Measurements from ENCODE around the gene ACTR3C.
A peak's percentile ranks its signal among the peaks of the same experiment; 100 is the strongest.

ACTR3C gene

GRCh38 chr7:150322833-150323681 lies at the start of gene ACTR3C, which contains the start of gene LRRC61:
Gene ACTR3C, minus strand, starts transcription at chr7:150323545. Its CDS starts 28,249 bp downstream, at chr7:150295296.
Gene LRRC61, plus strand, starts transcription at chr7:150323355. Its CDS starts 13,507 bp downstream, at chr7:150336862.
- no peak for FAIRE-seq
- DNase-seq (ENCODE audit: low spot score) = no peak

GRCh38 chr7:150372271-150373048 lies 49.1 kb upstream of the ACTR3C start:
- no peak for DNase-seq (ENCODE audit: low spot score)
- no peak for FAIRE-seq

GRCh38 chr7:150371996-150372270 lies 48.6 kb upstream of the ACTR3C start:
- FAIRE-seq (no peak), DNase-seq (ENCODE audit: low spot score) (no peak)

DNA sequence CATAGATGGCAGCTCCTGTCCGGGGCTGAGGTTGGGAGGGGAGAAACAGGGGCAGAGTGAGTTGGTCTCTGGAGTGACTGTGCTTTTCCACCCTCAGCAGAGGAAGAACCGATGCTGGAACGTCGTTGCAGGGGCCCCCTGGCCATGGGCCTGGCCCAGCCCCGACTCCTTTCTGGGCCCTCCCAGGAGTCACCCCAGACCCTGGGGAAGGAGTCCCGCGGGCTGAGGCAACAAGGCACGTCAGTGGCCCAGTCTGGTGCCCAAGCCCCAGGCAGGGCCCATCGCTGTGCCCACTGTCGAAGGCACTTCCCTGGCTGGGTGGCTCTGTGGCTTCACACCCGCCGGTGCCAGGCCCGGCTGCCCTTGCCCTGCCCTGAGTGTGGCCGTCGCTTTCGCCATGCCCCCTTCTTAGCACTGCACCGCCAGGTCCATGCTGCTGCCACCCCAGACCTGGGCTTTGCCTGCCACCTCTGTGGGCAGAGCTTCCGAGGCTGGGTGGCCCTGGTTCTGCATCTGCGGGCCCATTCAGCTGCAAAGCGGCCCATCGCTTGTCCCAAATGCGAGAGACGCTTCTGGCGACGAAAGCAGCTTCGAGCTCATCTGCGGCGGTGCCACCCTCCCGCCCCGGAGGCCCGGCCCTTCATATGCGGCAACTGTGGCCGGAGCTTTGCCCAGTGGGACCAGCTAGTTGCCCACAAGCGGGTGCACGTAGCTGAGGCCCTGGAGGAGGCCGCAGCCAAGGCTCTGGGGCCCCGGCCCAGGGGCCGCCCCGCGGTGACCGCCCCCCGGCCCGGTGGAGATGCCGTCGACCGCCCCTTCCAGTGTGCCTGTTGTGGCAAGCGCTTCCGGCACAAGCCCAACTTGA lies 48.0 kb upstream of the ACTR3C start:
- no peak for DNase-seq (ENCODE audit: low spot score)
- no peak for FAIRE-seq

- no peak for FAIRE-seq
Observed at GRCh38 chr7:150370612-150371071, 47.3 kb upstream of the ACTR3C start.

GRCh38 chr7:150369748-150370501 lies 46.6 kb upstream of the ACTR3C start:
- DNase-seq (ENCODE audit: low spot score) (no peak), FAIRE-seq (no peak)

More at GRCh38 chr7:150370612-150371071, 47.3 kb upstream of the ACTR3C start:
- DNase-seq (ENCODE audit: low spot score) = no peak

DNA sequence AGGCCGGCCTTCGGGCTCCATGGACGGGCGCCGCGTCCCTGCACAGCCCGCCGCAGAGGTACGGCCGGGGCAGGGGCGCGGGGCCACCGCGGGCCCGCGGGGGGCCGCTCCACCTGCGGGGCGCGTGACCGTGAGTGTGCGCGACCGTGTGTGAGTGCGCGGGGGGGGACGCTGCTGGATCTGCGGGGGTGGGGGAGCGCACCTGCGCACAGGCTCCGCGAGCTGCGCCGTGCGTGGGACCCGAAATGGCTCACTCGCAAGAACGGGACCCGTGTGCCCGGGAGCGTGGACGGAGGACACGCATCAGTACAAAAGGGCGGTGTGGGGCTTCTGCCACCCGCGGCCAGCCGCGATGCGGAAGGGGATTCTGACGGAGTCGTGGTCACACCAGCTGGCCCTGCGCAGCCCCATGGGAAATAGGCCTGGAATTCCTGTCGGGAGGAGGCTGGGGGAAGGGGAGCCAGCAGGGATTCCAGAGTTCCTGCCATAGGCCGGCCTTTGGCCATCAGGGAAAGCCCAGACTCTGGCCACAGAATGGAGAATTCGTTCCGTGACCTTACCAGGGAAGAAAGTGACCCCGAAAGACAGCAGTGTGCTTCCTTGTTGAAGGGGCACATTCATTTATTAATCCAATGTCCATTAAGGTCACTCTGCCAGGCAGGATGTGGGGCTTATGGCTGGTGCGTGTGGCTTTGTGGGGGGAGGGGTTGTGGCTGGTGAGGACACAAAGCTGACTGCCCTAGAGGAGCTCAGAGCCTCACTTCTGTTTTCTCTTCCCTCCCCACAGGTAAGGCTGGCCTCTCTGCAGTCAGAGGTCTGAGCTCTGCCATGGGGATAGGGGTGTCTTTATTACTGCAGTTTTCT lies 45.8 kb upstream of the ACTR3C start:
- DNase-seq (ENCODE audit: low spot score) (peak; percentile 18), FAIRE-seq (no peak)

DNA sequence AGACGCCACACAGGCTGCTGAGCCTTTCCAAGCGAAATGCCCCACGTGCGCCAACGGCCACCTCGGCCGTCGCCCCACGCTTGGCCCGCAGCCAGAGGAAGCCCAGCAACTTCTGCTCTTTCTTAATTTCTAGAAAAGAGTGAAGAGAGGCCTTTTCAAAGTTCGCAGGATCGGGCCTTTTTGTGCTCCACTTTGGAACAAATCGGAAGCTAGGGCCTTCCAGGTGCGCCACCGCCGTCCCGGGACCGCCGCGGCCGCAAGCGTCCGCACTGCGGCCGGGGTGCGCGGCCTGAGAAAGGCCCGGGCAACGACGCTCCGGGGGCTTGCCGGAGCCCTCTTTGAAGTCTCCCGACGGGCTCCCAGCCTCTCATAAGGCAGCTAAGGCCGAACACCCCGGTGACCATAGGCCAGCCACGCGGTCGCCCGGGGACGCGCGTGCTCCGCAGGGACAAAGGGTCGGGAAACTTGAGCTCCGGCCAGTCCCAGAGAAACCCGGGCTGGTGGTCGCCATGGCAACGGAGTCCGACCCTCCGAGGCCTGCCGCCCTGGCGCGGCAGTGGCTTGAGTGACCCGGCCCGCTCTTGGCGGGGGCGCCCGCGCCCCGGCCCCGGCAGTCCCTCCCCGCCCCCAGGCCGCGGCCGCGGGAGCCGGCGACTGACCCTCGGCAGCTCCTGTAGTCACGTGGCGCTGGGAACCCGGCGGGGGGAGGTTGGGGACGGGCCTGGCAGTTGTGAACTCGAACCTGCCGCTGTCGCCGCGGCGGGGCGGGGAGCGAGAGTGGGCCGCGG lies 44.9 kb upstream of the ACTR3C start, which contains the start of gene REPIN1:
Gene REPIN1, plus strand, starts transcription at position 727 of the 788 bp plus-strand sequence. CDS start 890 bp downstream, outside the sequence.
- DNase-seq (ENCODE audit: low spot score) = peak; percentile 63
- no peak for FAIRE-seq

DNA sequence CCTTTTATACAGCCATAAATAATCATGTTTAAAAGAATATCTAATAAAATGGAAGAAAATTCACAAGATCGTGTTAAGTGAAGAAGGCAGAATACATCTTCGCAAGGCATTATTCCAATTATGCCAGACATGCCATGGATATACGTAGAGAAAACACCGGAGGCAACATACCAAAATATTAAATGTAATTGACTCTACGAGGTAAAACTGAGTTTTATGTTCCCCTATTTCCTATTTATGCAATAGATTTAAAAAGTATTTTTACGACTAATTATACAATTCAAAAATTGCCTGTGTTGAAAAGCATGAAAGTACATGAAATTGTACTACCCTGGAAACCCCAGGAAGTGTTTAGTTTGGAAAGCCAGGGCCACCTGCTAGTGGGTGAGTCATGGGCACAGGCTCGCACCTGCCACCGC lies 44.3 kb upstream of the ACTR3C start:
- DNase-seq (ENCODE audit: low spot score) (no peak), FAIRE-seq (no peak)

- DNase-seq (ENCODE audit: low spot score) (no peak), FAIRE-seq (no peak)
Observed at GRCh38 chr7:150365673-150366398, 42.5 kb upstream of the ACTR3C start.

- no peak for DNase-seq (ENCODE audit: low spot score)
- FAIRE-seq = no peak
Observed at GRCh38 chr7:150365194-150365593, 41.8 kb upstream of the ACTR3C start.

DNA sequence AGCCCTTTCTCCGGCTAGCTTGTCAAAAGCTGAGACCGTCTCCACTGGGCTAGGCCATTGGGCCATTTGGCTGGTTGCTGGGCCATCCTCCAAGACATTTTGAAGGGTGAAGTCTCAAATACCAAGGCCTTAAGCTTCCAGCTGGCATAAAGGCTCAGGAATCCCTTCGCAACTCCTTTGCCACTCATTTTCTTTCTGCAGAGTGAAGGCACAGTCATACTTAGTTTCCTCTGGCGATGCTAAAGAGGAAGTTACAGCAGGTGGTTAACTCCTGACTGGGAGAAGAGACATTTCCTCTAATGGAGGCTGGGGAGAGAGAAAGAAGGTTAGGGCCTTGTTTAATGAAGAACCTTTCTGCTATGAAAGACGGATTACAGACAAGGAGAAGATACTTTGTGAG lies 40.5 kb upstream of the ACTR3C start:
- DNase-seq (ENCODE audit: low spot score) (no peak), FAIRE-seq (no peak)

GRCh38 chr7:150363370-150363769 lies 40.0 kb upstream of the ACTR3C start:
- DNase-seq (ENCODE audit: low spot score) (no peak), FAIRE-seq (no peak)

DNA sequence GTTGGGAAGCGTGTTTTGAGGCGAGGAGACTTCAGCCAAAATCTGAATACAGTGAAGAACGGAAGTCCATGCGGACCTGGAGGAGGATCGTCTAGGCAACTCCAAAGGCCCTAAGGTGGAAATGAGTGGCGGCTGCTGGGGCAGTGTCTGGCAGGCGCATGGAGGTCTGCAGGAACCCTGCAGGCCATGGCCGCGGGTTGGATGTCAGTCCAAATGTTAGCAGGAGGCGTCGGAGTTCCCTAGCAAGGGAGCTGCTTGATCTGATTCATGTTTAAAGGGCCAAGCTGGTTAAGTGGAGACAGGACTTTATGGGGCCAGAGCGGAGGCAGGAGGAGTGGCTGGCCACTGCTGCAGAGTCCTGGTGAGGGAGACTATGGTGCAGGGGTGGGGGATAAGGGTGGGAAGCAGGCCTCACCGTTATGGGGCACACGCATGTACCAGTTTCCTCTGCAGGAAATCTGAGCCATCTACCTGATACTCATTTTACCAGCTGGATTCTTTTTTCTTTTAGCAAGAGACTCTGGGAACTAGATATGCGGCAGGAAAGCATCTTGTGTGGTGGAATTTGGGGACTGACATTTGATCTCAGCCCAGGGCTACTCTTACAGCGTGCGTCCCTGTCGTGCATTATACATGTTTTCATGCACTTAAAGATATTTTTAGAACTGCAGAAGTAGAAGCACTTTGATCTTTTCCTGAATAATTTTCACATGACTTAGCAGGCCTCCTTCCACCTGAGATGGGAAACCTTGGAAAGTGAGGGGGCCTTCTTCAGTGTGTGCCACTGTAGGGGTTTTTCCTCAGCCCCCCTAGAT lies 38.7 kb upstream of the ACTR3C start:
- DNase-seq (ENCODE audit: low spot score) (no peak), FAIRE-seq (no peak)

GRCh38 chr7:150361402-150361801 lies 38.1 kb upstream of the ACTR3C start:
- FAIRE-seq = no peak
- no peak for DNase-seq (ENCODE audit: low spot score)

GRCh38 chr7:150360363-150361058 lies 37.2 kb upstream of the ACTR3C start:
- FAIRE-seq = no peak
- DNase-seq (ENCODE audit: low spot score) = no peak

Measured in urothelium cell line (cell line).